Activated T-cell treated with anti-CD3 and anti-CD28 coated beads, Interleukin-2, amount 50 U/mL, for 24 hours (primary cell): ENCODE data around the gene CFAP97D1.
A peak's percentile ranks its signal among the peaks of the same experiment; 100 is the strongest.
"Not testable (repeated sequence)": the region's sequence is repeated elsewhere in the genome, so short reads cannot be mapped to it uniquely, and the experiment has no call there.

Experiments used
- DNase-seq: peaks from one replicate; pipeline ENCODE4 v3.0.0-alpha.2; 2020
- H3K27ac Mint-ChIP-seq: 2 replicates; pipeline ENCODE4 v1.8.0; 2020; ENCODE audit warnings: mild to moderate bottlenecking, mixed read lengths
- H3K27me3 Mint-ChIP-seq: 2 replicates; pipeline ENCODE4 v1.8.0; 2020; ENCODE audit warnings: mixed read lengths
- H3K36me3 Mint-ChIP-seq: 2 replicates; pipeline ENCODE4 v1.8.0; 2020; ENCODE audit warnings: low read depth, mixed read lengths
- H3K4me1 Mint-ChIP-seq: 2 replicates; pipeline ENCODE4 v1.8.0; 2020; ENCODE audit warnings: low read depth, mixed read lengths
- H3K4me3 Mint-ChIP-seq: 2 replicates; pipeline ENCODE4 v1.8.0; 2020; ENCODE audit warnings: mild to moderate bottlenecking, moderate library complexity, mixed read lengths
- H3K9me3 Mint-ChIP-seq: 2 replicates; pipeline ENCODE4 v1.8.0; 2020; ENCODE audit warnings: mixed read lengths

The CFAP97D1 gene

GRCh38 chr17:43774304-43775250 lies 5.7 kb upstream of the CFAP97D1 start:
- H3K4me3 Mint-ChIP-seq, result no peak overlapping the region
- no peak overlapping the region for H3K27ac Mint-ChIP-seq
- H3K27me3 Mint-ChIP-seq, result peaks cover 4% of the 10 kb centered on the region
- H3K9me3 Mint-ChIP-seq, result no peaks in the 10 kb centered on the region
- H3K36me3 Mint-ChIP-seq, result peaks cover 55% of the 10 kb centered on the region
- DNase-seq, result no peak
- peaks cover 13% of the 10 kb centered on the region for H3K4me1 Mint-ChIP-seq

GRCh38 chr17:43778337-43779144 lies 1.7 kb upstream of the CFAP97D1 start, which contains the start of gene DUSP3:
DUSP3 (minus strand) TSS chr17:43778977; CDS start chr17:43778924, 53 bp downstream.
- H3K36me3 Mint-ChIP-seq, result peaks cover 19% of the 10 kb centered on the region
- peaks cover 13% of the 10 kb centered on the region for H3K4me1 Mint-ChIP-seq
- peaks cover 42% of the 10 kb centered on the region for H3K27me3 Mint-ChIP-seq
- no peaks in the 10 kb centered on the region for H3K9me3 Mint-ChIP-seq
- peak; percentile 86 for DNase-seq
- peak within 1 kb of the TSS; percentile 89 for H3K27ac Mint-ChIP-seq
- H3K4me3 Mint-ChIP-seq, result peak within 1 kb of the TSS; percentile 83

- H3K27ac Mint-ChIP-seq, result no peak overlapping the region
- H3K4me1 Mint-ChIP-seq, result peaks cover 14% of the 10 kb centered on the region
- peak overlapping the region; percentile 76 for H3K4me3 Mint-ChIP-seq
- H3K36me3 Mint-ChIP-seq, result peaks cover 10% of the 10 kb centered on the region
- H3K9me3 Mint-ChIP-seq, result no peaks in the 10 kb centered on the region
- DNase-seq, result no peak
- H3K27me3 Mint-ChIP-seq, result peaks cover 42% of the 10 kb centered on the region
Observed at GRCh38 chr17:43779145-43780125, 800 bp upstream of the CFAP97D1 start.

- H3K4me3 Mint-ChIP-seq, result no peak overlapping the region
- H3K36me3 Mint-ChIP-seq, result no peaks in the 10 kb centered on the region
- peaks cover 42% of the 10 kb centered on the region for H3K27me3 Mint-ChIP-seq
- H3K4me1 Mint-ChIP-seq, result peaks cover 9% of the 10 kb centered on the region
- H3K9me3 Mint-ChIP-seq, result no peaks in the 10 kb centered on the region
- no peak for DNase-seq
- H3K27ac Mint-ChIP-seq, result no peak overlapping the region
Observed at GRCh38 chr17:43782913-43783680, 2.9 kb downstream of the CFAP97D1 start.

- no peak overlapping the region for H3K4me3 Mint-ChIP-seq
- no peak overlapping the region for H3K27ac Mint-ChIP-seq
- no peak for DNase-seq
- peaks cover 8% of the 10 kb centered on the region for H3K4me1 Mint-ChIP-seq
- no peaks in the 10 kb centered on the region for H3K9me3 Mint-ChIP-seq
- peaks cover 42% of the 10 kb centered on the region for H3K27me3 Mint-ChIP-seq
- H3K36me3 Mint-ChIP-seq, result no peaks in the 10 kb centered on the region
Observed at GRCh38 chr17:43784068-43784467, 3.8 kb downstream of the CFAP97D1 start.

- H3K9me3 Mint-ChIP-seq, result no peaks in the 10 kb centered on the region
- DNase-seq, result no peak
- no peak overlapping the region for H3K4me3 Mint-ChIP-seq
- peaks cover 37% of the 10 kb centered on the region for H3K27me3 Mint-ChIP-seq
- peaks cover 3% of the 10 kb centered on the region for H3K4me1 Mint-ChIP-seq
- no peak overlapping the region for H3K27ac Mint-ChIP-seq
- H3K36me3 Mint-ChIP-seq, result no peaks in the 10 kb centered on the region
Observed at GRCh38 chr17:43784628-43785101, 4.4 kb downstream of the CFAP97D1 start.

GRCh38 chr17:43787728-43788127 lies 7.5 kb downstream of the CFAP97D1 start:
- no peak overlapping the region for H3K4me3 Mint-ChIP-seq
- peaks cover 18% of the 10 kb centered on the region for H3K27me3 Mint-ChIP-seq
- no peak overlapping the region for H3K27ac Mint-ChIP-seq
- H3K9me3 Mint-ChIP-seq, result no peaks in the 10 kb centered on the region
- DNase-seq, result no peak
- H3K4me1 Mint-ChIP-seq, result peaks cover 5% of the 10 kb centered on the region
- H3K36me3 Mint-ChIP-seq, result no peaks in the 10 kb centered on the region

- no peaks in the 10 kb centered on the region for H3K9me3 Mint-ChIP-seq
- DNase-seq, result no peak
- H3K4me1 Mint-ChIP-seq, result peaks cover 5% of the 10 kb centered on the region
- H3K27ac Mint-ChIP-seq, result no peak overlapping the region
- H3K27me3 Mint-ChIP-seq, result peaks cover 19% of the 10 kb centered on the region
- H3K36me3 Mint-ChIP-seq, result no peaks in the 10 kb centered on the region
- no peak overlapping the region for H3K4me3 Mint-ChIP-seq
Observed at GRCh38 chr17:43788540-43788939, 8.3 kb downstream of the CFAP97D1 start.

- Mint-ChIP-seq H3K4me3 (no peak overlapping the region), H3K4me1 (peaks cover 3% of the 10 kb centered on the region), H3K9me3 (no peaks in the 10 kb centered on the region), H3K36me3 (no peaks in the 10 kb centered on the region), H3K27me3 (peaks cover 25% of the 10 kb centered on the region), H3K27ac (no peak overlapping the region)
- DNase-seq, result no peak
Observed at GRCh38 chr17:43789482-43789881, 9.2 kb downstream of the CFAP97D1 start.

GRCh38 chr17:43790311-43790940 lies 10.2 kb downstream of the CFAP97D1 start:
- H3K9me3 Mint-ChIP-seq, result no peaks in the 10 kb centered on the region
- peaks cover 3% of the 10 kb centered on the region for H3K4me1 Mint-ChIP-seq
- no peak overlapping the region for H3K27ac Mint-ChIP-seq
- no peak overlapping the region for H3K4me3 Mint-ChIP-seq
- H3K27me3 Mint-ChIP-seq, result peaks cover 31% of the 10 kb centered on the region
- H3K36me3 Mint-ChIP-seq, result no peaks in the 10 kb centered on the region
- DNase-seq, result no peak

GRCh38 chr17:43791589-43791988 lies 11.4 kb downstream of the CFAP97D1 start:
- Mint-ChIP-seq H3K27me3 (peaks cover 40% of the 10 kb centered on the region), H3K4me1 (peaks cover 3% of the 10 kb centered on the region), H3K9me3 (no peaks in the 10 kb centered on the region), H3K4me3 (no peak overlapping the region), H3K27ac (no peak overlapping the region), H3K36me3 (no peaks in the 10 kb centered on the region)
- no peak for DNase-seq

GRCh38 chr17:43792668-43793067 lies 12.4 kb downstream of the CFAP97D1 start:
- not testable (repeated sequence) for H3K27ac Mint-ChIP-seq, H3K4me1 Mint-ChIP-seq, DNase-seq, H3K4me3 Mint-ChIP-seq, H3K9me3 Mint-ChIP-seq, H3K36me3 Mint-ChIP-seq
- H3K27me3 Mint-ChIP-seq, result peaks cover 47% of the 10 kb centered on the region

GRCh38 chr17:43798024-43798423 lies 17.8 kb downstream of the CFAP97D1 start:
- peaks cover 47% of the 10 kb centered on the region for H3K27me3 Mint-ChIP-seq
- not testable (repeated sequence) for DNase-seq, H3K4me1 Mint-ChIP-seq, H3K4me3 Mint-ChIP-seq, H3K27ac Mint-ChIP-seq, H3K36me3 Mint-ChIP-seq, H3K9me3 Mint-ChIP-seq
